Choroid plexus epithelial cell (primary cell): ENCODE results near the gene JAK1.
A peak's percentile ranks its signal among the peaks of the same experiment; 100 is the strongest.

Experiments
- DNase-seq: peaks from one replicate; pipeline ENCODE4 v3.0.0-alpha.2; 2010; ENCODE audit warnings: low read depth
- H3K4me3 ChIP-seq: 2 replicates; pipeline ENCODE4 v1.5.1; 2011; ENCODE audit warnings: low read depth, mild to moderate bottlenecking, control low read depth, low read length, moderate library complexity
- CTCF ChIP-seq: conservative IDR thresholded peaks from 2 replicates; pipeline ENCODE4 v1.5.1; 2011; ENCODE audit warnings: low read depth, mild to moderate bottlenecking, control low read depth, inconsistent platforms, low read length, moderate library complexity

Gene JAK1

GRCh38 chr1:64865105-64865757 is 101.1 kb downstream of the JAK1 start:
- H3K4me3 ChIP-seq: no peak overlapping the region
- DNase-seq: no peak
- no peak for TF ChIP-seq CTCF

GRCh38 chr1:64864018-64864940 is 102.1 kb downstream of the JAK1 start:
- no peak for TF ChIP-seq CTCF
- peak; percentile 47 for DNase-seq
- no peak overlapping the region for H3K4me3 ChIP-seq

DNA sequence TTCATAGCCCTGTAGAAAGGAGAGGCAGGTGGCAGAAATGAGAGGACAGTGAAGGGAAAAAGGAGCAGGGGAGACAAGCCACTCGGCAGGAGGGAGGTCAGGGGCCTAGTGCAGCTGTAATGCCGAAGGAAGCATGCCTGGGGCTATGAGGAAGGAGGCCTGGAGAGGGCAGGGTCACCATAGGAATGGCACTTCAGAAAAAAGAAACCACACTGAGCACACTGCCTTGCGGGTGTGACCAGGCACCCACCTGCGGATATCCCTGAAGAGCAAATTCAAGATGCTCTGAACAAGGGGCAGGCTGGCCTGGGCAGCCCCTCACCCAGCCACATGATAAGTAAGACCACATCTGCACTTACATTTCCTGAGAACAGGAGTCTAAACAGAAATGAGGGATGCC is 104.7 kb downstream of the JAK1 start:
- DNase-seq: peak; percentile 57
- no peak overlapping the region for H3K4me3 ChIP-seq
- TF ChIP-seq CTCF: peak; percentile 48

DNA sequence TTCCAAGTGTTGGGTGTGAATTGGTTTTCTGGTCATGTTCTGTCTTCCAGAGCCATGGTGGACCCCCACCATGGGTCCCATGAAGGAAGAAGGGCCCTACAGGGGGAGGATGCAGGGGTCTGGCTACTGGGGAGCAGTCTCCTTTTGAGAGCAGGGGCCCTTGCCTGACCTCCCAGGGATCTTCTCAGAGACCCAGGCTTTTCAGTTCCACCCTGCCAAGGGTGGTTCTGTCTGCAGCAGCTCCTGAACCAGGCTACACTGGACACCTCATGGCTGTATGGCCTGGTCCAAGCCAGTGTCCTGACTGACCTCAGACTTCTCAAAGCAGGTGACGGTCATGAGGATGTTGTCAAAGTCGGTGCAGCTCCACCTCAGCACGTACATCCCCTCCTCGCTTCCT is 109.0 kb downstream of the JAK1 start:
- H3K4me3 ChIP-seq: no peak overlapping the region
- DNase-seq: no peak
- TF ChIP-seq CTCF: no peak

- H3K4me3 ChIP-seq: no peak overlapping the region
- peak; percentile 26 for DNase-seq
- TF ChIP-seq CTCF: no peak
These were observed 109.8 kb downstream of the JAK1 start for GRCh38 chr1:64856553-64856952.

DNA sequence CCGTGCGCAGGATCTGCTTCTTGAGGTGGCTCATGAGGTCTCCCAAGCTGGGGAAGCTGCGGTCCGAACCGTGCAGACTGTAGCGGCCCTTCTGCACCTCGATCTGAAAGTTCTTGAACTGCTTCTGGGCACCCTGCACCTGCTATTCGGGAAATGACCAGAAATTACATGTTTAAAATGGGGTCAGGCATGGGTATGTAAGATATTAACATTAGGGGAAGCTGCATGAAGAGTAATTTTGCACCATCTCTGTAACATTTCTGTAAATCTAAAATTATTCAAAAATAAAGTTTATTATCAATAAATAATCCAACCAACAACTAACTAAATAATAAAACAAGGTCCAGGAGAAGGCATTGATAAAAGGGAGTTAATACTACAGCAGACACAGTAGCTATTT is 110.8 kb downstream of the JAK1 start:
- no peak for TF ChIP-seq CTCF
- DNase-seq: no peak
- H3K4me3 ChIP-seq: no peak overlapping the region
